ENCODE measurements around the gene INPP4B.

The INPP4B gene

DNA sequence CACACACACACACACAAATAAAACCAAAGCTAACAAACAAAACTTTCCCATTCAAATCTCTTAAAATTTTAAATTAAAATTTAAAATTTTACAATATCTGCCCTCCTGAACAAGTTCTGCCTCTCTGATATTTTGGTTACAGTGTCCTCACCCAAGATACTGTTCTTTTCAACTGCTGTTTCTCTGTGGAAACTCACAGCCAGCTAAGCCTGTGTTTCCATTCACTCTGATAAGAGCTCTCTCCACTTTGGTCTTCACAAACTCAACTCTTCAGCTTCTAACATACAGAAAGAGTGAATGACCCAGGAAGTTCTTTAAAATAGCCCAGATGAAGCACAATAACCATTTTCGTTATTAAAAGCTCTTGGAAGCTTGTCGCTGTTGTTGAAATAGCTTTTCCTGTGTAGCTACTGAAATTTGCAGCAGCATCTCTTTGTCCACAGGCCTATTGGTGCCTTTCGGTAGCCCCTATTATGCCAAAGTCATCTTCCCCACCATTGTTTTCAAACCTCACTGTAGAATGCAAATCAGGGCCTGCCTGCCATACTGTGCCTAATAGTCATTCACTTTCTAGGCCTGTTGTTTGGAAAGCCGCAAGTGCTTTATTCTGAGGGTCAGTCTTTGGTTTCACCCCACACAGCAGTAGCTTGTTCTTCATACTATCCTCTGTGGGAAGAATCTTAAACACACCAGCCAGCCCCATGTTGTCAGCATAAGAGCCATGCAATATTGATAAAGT lies 19.4 kb downstream of the INPP4B start:
- H3K4me3 ChIP-seq (ENCODE audit: insufficient read depth, low read depth, low read length, poor library complexity, severe bottlenecking): no peak overlapping the region
- no peak overlapping the region for H3K27ac ChIP-seq (ENCODE audit: insufficient read depth, low read length, poor library complexity, severe bottlenecking)
- DNase-seq: no peak
- H3K36me3 ChIP-seq (ENCODE audit: control insufficient read depth, insufficient read depth, low read length): no peaks in the 10 kb centered on the region
- H3K4me1 ChIP-seq (ENCODE audit: control insufficient read depth, insufficient read depth, low read length, poor library complexity, severe bottlenecking): no peaks in the 10 kb centered on the region
- no peaks in the 10 kb centered on the region for H3K9me3 ChIP-seq (ENCODE audit: control insufficient read depth, low read length)
- no peaks in the 10 kb centered on the region for H3K27me3 ChIP-seq (replicated peaks; ENCODE audit: control insufficient read depth, insufficient read depth, low read length, poor library complexity, severe bottlenecking)

DNA sequence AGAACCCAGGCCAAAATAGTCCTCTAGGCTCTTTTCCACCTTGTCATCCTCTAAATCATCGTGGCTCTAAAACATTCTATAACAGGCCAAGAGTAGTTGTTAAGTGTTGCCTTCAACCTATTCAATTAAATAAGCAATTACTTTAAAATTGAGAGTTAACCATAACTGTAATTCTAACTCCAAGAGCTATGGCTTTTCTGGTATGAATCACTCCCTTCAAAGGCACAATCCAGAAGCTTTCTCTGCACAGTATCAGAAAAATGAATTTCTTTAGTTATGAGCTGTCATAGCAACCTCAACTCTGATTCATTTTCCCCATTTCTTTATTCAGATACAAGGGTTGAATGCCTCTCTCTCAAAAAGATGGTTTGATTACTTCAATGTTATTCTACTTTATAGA lies 21.7 kb downstream of the INPP4B start:
- Histone ChIP-seq H3K4me1 (ENCODE audit: control insufficient read depth, insufficient read depth, low read length, poor library complexity, severe bottlenecking) (no peaks in the 10 kb centered on the region), H3K36me3 (ENCODE audit: control insufficient read depth, insufficient read depth, low read length) (no peaks in the 10 kb centered on the region), H3K9me3 (ENCODE audit: control insufficient read depth, low read length) (no peaks in the 10 kb centered on the region), H3K4me3 (ENCODE audit: insufficient read depth, low read depth, low read length, poor library complexity, severe bottlenecking) (no peak overlapping the region), H3K27ac (ENCODE audit: insufficient read depth, low read length, poor library complexity, severe bottlenecking) (no peak overlapping the region), H3K27me3 (replicated peaks; ENCODE audit: control insufficient read depth, insufficient read depth, low read length, poor library complexity, severe bottlenecking) (no peaks in the 10 kb centered on the region)
- no peak for DNase-seq

DNA sequence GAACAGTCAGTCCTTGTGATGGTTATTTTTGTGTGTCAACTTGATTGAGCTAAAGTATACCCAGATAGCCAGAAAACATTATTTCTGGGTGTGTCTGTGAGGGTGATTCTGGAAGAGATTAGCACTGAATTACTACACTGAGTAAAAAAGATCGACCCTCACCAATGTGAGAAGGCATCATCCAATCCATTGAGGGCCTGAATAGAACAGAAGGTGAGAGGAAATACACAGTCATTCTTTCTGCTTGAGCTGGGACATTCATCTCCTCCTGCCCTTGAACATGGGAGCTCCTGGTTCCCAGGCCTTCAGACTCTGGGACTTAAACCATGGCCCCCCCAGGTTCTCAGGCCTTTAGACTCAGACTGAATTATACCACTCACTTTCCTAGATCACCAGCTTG lies 22.3 kb downstream of the INPP4B start:
- H3K9me3 ChIP-seq (ENCODE audit: control insufficient read depth, low read length): no peaks in the 10 kb centered on the region
- H3K27ac ChIP-seq (ENCODE audit: insufficient read depth, low read length, poor library complexity, severe bottlenecking): no peak overlapping the region
- H3K36me3 ChIP-seq (ENCODE audit: control insufficient read depth, insufficient read depth, low read length): no peaks in the 10 kb centered on the region
- H3K4me3 ChIP-seq (ENCODE audit: insufficient read depth, low read depth, low read length, poor library complexity, severe bottlenecking): no peak overlapping the region
- no peak for DNase-seq
- H3K27me3 ChIP-seq (replicated peaks; ENCODE audit: control insufficient read depth, insufficient read depth, low read length, poor library complexity, severe bottlenecking): no peaks in the 10 kb centered on the region
- no peaks in the 10 kb centered on the region for H3K4me1 ChIP-seq (ENCODE audit: control insufficient read depth, insufficient read depth, low read length, poor library complexity, severe bottlenecking)

DNA sequence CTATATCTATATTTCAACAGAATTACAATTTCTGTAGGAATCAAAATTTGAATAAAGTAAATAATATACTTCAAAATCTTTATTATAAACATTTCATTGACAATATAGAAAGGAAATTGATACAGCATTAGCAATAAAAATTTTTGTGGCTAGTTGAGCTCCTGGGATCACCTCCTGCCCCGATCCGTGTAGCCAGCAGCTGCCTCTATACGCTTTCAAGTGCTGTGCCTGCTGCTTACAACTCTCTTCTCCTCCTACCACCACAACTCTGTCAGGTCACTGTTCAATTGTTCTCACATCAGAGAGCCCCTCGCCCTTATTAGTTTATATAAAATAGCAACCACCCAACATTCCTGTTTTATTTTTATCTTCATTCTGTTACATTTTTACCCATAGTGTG lies 27.6 kb downstream of the INPP4B start:
- no peaks in the 10 kb centered on the region for H3K9me3 ChIP-seq (ENCODE audit: control insufficient read depth, low read length)
- H3K27ac ChIP-seq (ENCODE audit: insufficient read depth, low read length, poor library complexity, severe bottlenecking): no peak overlapping the region
- no peak for DNase-seq
- no peaks in the 10 kb centered on the region for H3K36me3 ChIP-seq (ENCODE audit: control insufficient read depth, insufficient read depth, low read length)
- H3K27me3 ChIP-seq (replicated peaks; ENCODE audit: control insufficient read depth, insufficient read depth, low read length, poor library complexity, severe bottlenecking): no peaks in the 10 kb centered on the region
- H3K4me3 ChIP-seq (ENCODE audit: insufficient read depth, low read depth, low read length, poor library complexity, severe bottlenecking): no peak overlapping the region
- H3K4me1 ChIP-seq (ENCODE audit: control insufficient read depth, insufficient read depth, low read length, poor library complexity, severe bottlenecking): peaks cover 6% of the 10 kb centered on the region

- Histone ChIP-seq H3K4me3 (ENCODE audit: insufficient read depth, low read depth, low read length, poor library complexity, severe bottlenecking) (no peak overlapping the region), H3K9me3 (ENCODE audit: control insufficient read depth, low read length) (no peaks in the 10 kb centered on the region), H3K27me3 (replicated peaks; ENCODE audit: control insufficient read depth, insufficient read depth, low read length, poor library complexity, severe bottlenecking) (no peaks in the 10 kb centered on the region), H3K4me1 (ENCODE audit: control insufficient read depth, insufficient read depth, low read length, poor library complexity, severe bottlenecking) (peaks cover 6% of the 10 kb centered on the region), H3K27ac (ENCODE audit: insufficient read depth, low read length, poor library complexity, severe bottlenecking) (no peak overlapping the region), H3K36me3 (ENCODE audit: control insufficient read depth, insufficient read depth, low read length) (no peaks in the 10 kb centered on the region)
- no peak for DNase-seq
Observed at GRCh38 chr4:142818031-142818430, 28.1 kb downstream of the INPP4B start.

DNA sequence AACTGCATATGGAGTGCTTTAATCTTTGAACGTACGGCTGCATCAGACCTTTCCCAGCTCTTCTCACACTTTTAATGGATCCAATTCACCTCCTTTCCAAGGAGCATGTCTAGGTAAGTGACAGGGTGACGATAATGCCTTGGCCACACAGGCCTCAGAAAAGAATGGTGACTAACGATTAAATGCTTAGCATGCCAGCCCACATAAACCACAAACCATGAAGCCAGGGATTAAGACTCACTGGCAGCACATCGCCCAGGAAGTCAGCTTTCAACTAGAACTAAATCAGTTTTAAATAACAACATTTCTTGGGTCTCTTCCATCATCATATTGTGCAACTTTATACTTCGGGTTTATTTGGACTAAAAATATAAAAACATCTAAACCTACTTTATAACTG lies 28.7 kb downstream of the INPP4B start:
- Histone ChIP-seq H3K36me3 (ENCODE audit: control insufficient read depth, insufficient read depth, low read length) (no peaks in the 10 kb centered on the region), H3K27ac (ENCODE audit: insufficient read depth, low read length, poor library complexity, severe bottlenecking) (no peak overlapping the region), H3K9me3 (ENCODE audit: control insufficient read depth, low read length) (no peaks in the 10 kb centered on the region), H3K27me3 (replicated peaks; ENCODE audit: control insufficient read depth, insufficient read depth, low read length, poor library complexity, severe bottlenecking) (no peaks in the 10 kb centered on the region), H3K4me1 (ENCODE audit: control insufficient read depth, insufficient read depth, low read length, poor library complexity, severe bottlenecking) (peaks cover 6% of the 10 kb centered on the region), H3K4me3 (ENCODE audit: insufficient read depth, low read depth, low read length, poor library complexity, severe bottlenecking) (no peak overlapping the region)
- no peak for DNase-seq

- DNase-seq: no peak
- H3K36me3 ChIP-seq (ENCODE audit: control insufficient read depth, insufficient read depth, low read length): no peaks in the 10 kb centered on the region
Observed at GRCh38 chr4:142815834-142816233, 30.3 kb downstream of the INPP4B start.

GRCh38 chr4:142813388-142813787 lies 32.7 kb downstream of the INPP4B start:
- H3K4me1 ChIP-seq (ENCODE audit: control insufficient read depth, insufficient read depth, low read length, poor library complexity, severe bottlenecking): peaks cover 6% of the 10 kb centered on the region
- H3K36me3 ChIP-seq (ENCODE audit: control insufficient read depth, insufficient read depth, low read length): no peaks in the 10 kb centered on the region
- H3K27me3 ChIP-seq (replicated peaks; ENCODE audit: control insufficient read depth, insufficient read depth, low read length, poor library complexity, severe bottlenecking): no peaks in the 10 kb centered on the region
- DNase-seq: no peak
- no peak overlapping the region for H3K27ac ChIP-seq (ENCODE audit: insufficient read depth, low read length, poor library complexity, severe bottlenecking)
- no peaks in the 10 kb centered on the region for H3K9me3 ChIP-seq (ENCODE audit: control insufficient read depth, low read length)
- no peak overlapping the region for H3K4me3 ChIP-seq (ENCODE audit: insufficient read depth, low read depth, low read length, poor library complexity, severe bottlenecking)

More at GRCh38 chr4:142815834-142816233, 30.3 kb downstream of the INPP4B start:
- Histone ChIP-seq H3K4me1 (ENCODE audit: control insufficient read depth, insufficient read depth, low read length, poor library complexity, severe bottlenecking) (peaks cover 6% of the 10 kb centered on the region), H3K9me3 (ENCODE audit: control insufficient read depth, low read length) (no peaks in the 10 kb centered on the region), H3K4me3 (ENCODE audit: insufficient read depth, low read depth, low read length, poor library complexity, severe bottlenecking) (no peak overlapping the region), H3K27ac (ENCODE audit: insufficient read depth, low read length, poor library complexity, severe bottlenecking) (no peak overlapping the region), H3K27me3 (replicated peaks; ENCODE audit: control insufficient read depth, insufficient read depth, low read length, poor library complexity, severe bottlenecking) (no peaks in the 10 kb centered on the region)

DNA sequence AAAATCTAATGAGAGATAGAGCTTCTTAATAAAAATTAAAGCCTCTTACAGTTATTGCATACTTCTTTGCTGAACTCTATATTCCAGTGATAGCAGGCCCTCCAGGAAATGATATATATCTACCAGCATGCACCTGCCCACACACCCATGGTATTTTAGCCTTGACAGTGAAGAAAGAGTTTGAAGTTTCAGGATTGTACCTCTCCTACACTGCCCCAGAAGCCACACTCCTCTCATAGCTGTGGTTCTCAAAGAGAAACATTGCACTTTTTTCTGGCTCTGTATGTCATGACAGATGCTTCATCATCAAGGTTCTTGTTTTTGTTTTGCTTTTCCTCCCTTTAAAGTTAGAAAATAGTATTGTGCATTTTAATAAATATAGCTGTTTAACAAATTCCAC lies 34.0 kb downstream of the INPP4B start:
- Histone ChIP-seq H3K4me3 (ENCODE audit: insufficient read depth, low read depth, low read length, poor library complexity, severe bottlenecking) (no peak overlapping the region), H3K27me3 (replicated peaks; ENCODE audit: control insufficient read depth, insufficient read depth, low read length, poor library complexity, severe bottlenecking) (no peaks in the 10 kb centered on the region), H3K4me1 (ENCODE audit: control insufficient read depth, insufficient read depth, low read length, poor library complexity, severe bottlenecking) (no peaks in the 10 kb centered on the region), H3K36me3 (ENCODE audit: control insufficient read depth, insufficient read depth, low read length) (no peaks in the 10 kb centered on the region), H3K27ac (ENCODE audit: insufficient read depth, low read length, poor library complexity, severe bottlenecking) (no peak overlapping the region), H3K9me3 (ENCODE audit: control insufficient read depth, low read length) (no peaks in the 10 kb centered on the region)
- no peak for DNase-seq

DNA sequence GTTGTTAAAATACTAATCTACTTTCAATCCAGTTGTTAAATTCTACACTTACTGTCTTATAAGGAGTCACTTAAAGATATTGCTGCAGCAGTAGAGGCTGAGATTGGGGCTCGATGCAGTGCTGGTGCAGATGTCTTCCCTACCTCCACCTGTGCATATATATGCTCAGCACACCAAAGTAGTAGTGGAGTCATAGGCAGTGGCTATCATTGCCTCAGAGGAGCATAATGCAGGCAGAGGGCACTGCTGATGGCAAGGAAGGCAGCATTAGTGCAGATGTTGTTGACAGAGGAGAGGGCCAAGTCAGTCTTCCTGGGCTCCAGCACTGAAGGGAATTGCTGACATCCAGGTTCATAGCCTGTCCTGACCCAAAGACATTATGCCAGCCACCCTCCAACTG lies 35.1 kb downstream of the INPP4B start:
- H3K27me3 ChIP-seq (replicated peaks; ENCODE audit: control insufficient read depth, insufficient read depth, low read length, poor library complexity, severe bottlenecking): no peaks in the 10 kb centered on the region
- no peak overlapping the region for H3K4me3 ChIP-seq (ENCODE audit: insufficient read depth, low read depth, low read length, poor library complexity, severe bottlenecking)
- H3K4me1 ChIP-seq (ENCODE audit: control insufficient read depth, insufficient read depth, low read length, poor library complexity, severe bottlenecking): no peaks in the 10 kb centered on the region
- no peaks in the 10 kb centered on the region for H3K9me3 ChIP-seq (ENCODE audit: control insufficient read depth, low read length)
- no peaks in the 10 kb centered on the region for H3K36me3 ChIP-seq (ENCODE audit: control insufficient read depth, insufficient read depth, low read length)
- H3K27ac ChIP-seq (ENCODE audit: insufficient read depth, low read length, poor library complexity, severe bottlenecking): no peak overlapping the region
- DNase-seq: no peak

Data from effector memory CD4-positive, alpha-beta T cell (primary cell).